Caco-2 (cell line): Measurements from ENCODE around the gene TMEM8B. TPM values are rescaled to one million over a fixed set of nuclear protein-coding genes. Genes with fewer than 3 reads are reported as not detected.

Source experiments
- BruUV-seq: library from RNA; stranded (reverse); fragments of 400-500 nt; replicated peaks from 2 replicates; lab custom pipeline; 2021; lab: Mats Ljungman, UMichigan
- CTCF ChIA-PET: fragments of 300-600 bp; sonication (Branson Sonifier 250); formaldehyde crosslinking; loops from one replicate; lab custom pipeline; 2022; ENCODE audit warnings: antibody characterized with exemption; lab: Charles Lee
- POLR2A ChIA-PET: fragments of 300-600 bp; sonication (Branson Sonifier 250); formaldehyde crosslinking; loops from one replicate; lab custom pipeline; 2022; ENCODE audit warnings: antibody characterized with exemption; lab: Charles Lee
- DNase-seq, 2 experiments: peaks; one replicate each; pipeline versions ENCODE4 v3.0.0 to v3.0.0-alpha.2; 2020 to 2022
- H3K27me3 ChIP-seq: replicated peaks from 2 replicates; pipeline ENCODE4 v1.6.0; 2011; ENCODE audit warnings: low read length; ENCODE audit not compliant: control insufficient read depth, insufficient read depth
- H3K36me3 ChIP-seq: 2 replicates; pipeline ENCODE4 v1.5.1; 2011; ENCODE audit warnings: low read length; ENCODE audit not compliant: control insufficient read depth, insufficient read depth
- H3K4me1 ChIP-seq: fragments of 250-450 bp; sonication (Bioruptor Pico); 2 replicates; pipeline ENCODE4 v1.5.1; 2020; ENCODE audit warnings: mild to moderate bottlenecking
- H3K4me3 ChIP-seq: 2 replicates; pipeline ENCODE4 v1.5.1; 2011; ENCODE audit warnings: low read depth, mild to moderate bottlenecking, control low read depth, low read length
- H3K9me3 ChIP-seq: fragments of 250-450 bp; sonication (Bioruptor Pico); 2 replicates; pipeline ENCODE4 v1.5.1; 2020; ENCODE audit warnings: mild to moderate bottlenecking, moderate library complexity
- H3K27ac Mint-ChIP-seq: one replicate; pipeline ENCODE4 v1.8.0; 2022; ENCODE audit warnings: mixed read lengths; ENCODE audit not compliant: unreplicated experiment
- H3K27me3 Mint-ChIP-seq: one replicate; pipeline ENCODE4 v1.8.0; 2022; ENCODE audit warnings: mixed read lengths; ENCODE audit not compliant: insufficient read depth, unreplicated experiment
- H3K36me3 Mint-ChIP-seq: one replicate; pipeline ENCODE4 v1.8.0; 2022; ENCODE audit warnings: mild to moderate bottlenecking, mixed read lengths; ENCODE audit not compliant: insufficient read depth, unreplicated experiment
- H3K4me1 Mint-ChIP-seq: one replicate; pipeline ENCODE4 v1.8.0; 2022; ENCODE audit warnings: low read depth, mixed read lengths; ENCODE audit not compliant: unreplicated experiment
- H3K4me3 Mint-ChIP-seq: one replicate; pipeline ENCODE4 v1.8.0; 2022; ENCODE audit warnings: mild to moderate bottlenecking, moderate library complexity, mixed read lengths; ENCODE audit not compliant: unreplicated experiment
- H3K9me3 Mint-ChIP-seq: one replicate; pipeline ENCODE4 v1.8.0; 2022; ENCODE audit warnings: mixed read lengths; ENCODE audit not compliant: unreplicated experiment
- CTCF ChIP-seq, 2 experiments: fragments of 200-600 bp in 1 of 2; IDR thresholded peaks; 1 replicate in 1 of 2; 2 replicates in 1 of 2; pipeline versions ENCODE4 v1.5.1 to v1.8.0; 2011 to 2022; ENCODE audit warnings: antibody characterized with exemption in 1 of 2, control low read depth in 1 of 2, inconsistent platforms in 1 of 2, low read depth in 1 of 2, low read length in 1 of 2, mild to moderate bottlenecking in 1 of 2, moderate library complexity in 1 of 2; ENCODE audit not compliant: insufficient read depth in 1 of 2, severe bottlenecking in 1 of 2, unreplicated experiment in 1 of 2
- intact Hi-C: fragments of 100-400 bp; cut with micrococcal nuclease; formaldehyde crosslinking; loops from one replicate; pipeline ENCODE4 v1.10.0; 2022; ENCODE audit not compliant: unreplicated experiment
- total RNA-seq: library from RNA; stranded (reverse); gene quantifications from 2 replicates; pipeline ENCODE4 v1.2.3, GENCODE V29; 2022

The TMEM8B gene
- total RNA-seq, 1 experiment from 2014 or later, result 4.9 TPM

- Mint-ChIP-seq H3K27ac (no peak overlapping the region), H3K9me3 (no peaks in the 10 kb centered on the region), H3K4me3 (no peak overlapping the region), H3K27me3 (no peaks in the 10 kb centered on the region), H3K4me1 (no peaks in the 10 kb centered on the region), H3K36me3 (no peaks in the 10 kb centered on the region)
- DNase-seq, result no peak
- H3K9me3 ChIP-seq, result no peaks in the 10 kb centered on the region
- no peak for TF ChIP-seq CTCF (IDR thresholded peaks at IDR 0.05; ENCODE audit: insufficient read depth in 1 of 2, low read depth in 1 of 2, low read length in 1 of 2, severe bottlenecking in 1 of 2, unreplicated experiment in 1 of 2)
- H3K4me1 ChIP-seq, result no peaks in the 10 kb centered on the region
- CTCF ChIA-PET, result interaction anchor here (1.2 to 1.3 kb wide), 2 partner anchors 12 to 31 kb away, joined by 4 read pairs; partner anchors contain the start of gene HINT2
- no peaks in the 10 kb centered on the region for H3K36me3 ChIP-seq
- intact Hi-C loops, result no loop called here
- no peak overlapping the region for H3K4me3 ChIP-seq
- no peaks in the 10 kb centered on the region for H3K27me3 ChIP-seq
- BruUV-seq, result no TSS peak
- POLR2A ChIA-PET, result no interaction called here
Measured at GRCh38 chr9:35783418-35783817, 45.6 kb upstream of the TMEM8B start.

- Mint-ChIP-seq H3K27ac (no peak overlapping the region), H3K9me3 (no peaks in the 10 kb centered on the region), H3K27me3 (no peaks in the 10 kb centered on the region), H3K4me1 (peaks cover 4% of the 10 kb centered on the region), H3K4me3 (no peak overlapping the region), H3K36me3 (no peaks in the 10 kb centered on the region)
- DNase-seq, result no peak
- intact Hi-C loops, result no loop called here
- Histone ChIP-seq H3K4me1 (peaks cover 8% of the 10 kb centered on the region; the same call in 1 of the 2 replicates), H3K4me3 (no peak overlapping the region), H3K36me3 (0 out of 2 replicates have a peak, but pooled peaks cover 1% of the 10 kb centered on the region), H3K27me3 (no peaks in the 10 kb centered on the region), H3K9me3 (no peaks in the 10 kb centered on the region)
- CTCF ChIA-PET, result interaction anchor here (0.7 to 2.5 kb wide), 20 partner anchors 9 to 234 kb away, joined by 3 to 95 read pairs (median 4); partner anchors contain the start of genes ARHGEF39, CCDC107, CREB3 and GBA2
- BruUV-seq, result no TSS peak
- TF ChIP-seq CTCF (IDR thresholded peaks at IDR 0.05; ENCODE audit: insufficient read depth in 1 of 2, low read depth in 1 of 2, low read length in 1 of 2, severe bottlenecking in 1 of 2, unreplicated experiment in 1 of 2), result no peak
- POLR2A ChIA-PET, result interaction anchor here (0.9 kb wide), 1 partner anchor 25 kb away, joined by 5 read pairs; no protein-coding TSS in a partner anchor
Measured at GRCh38 chr9:35789541-35789940, 39.5 kb upstream of the TMEM8B start.

- Histone ChIP-seq H3K4me1 (peaks cover 8% of the 10 kb centered on the region; the same call in 1 of the 2 replicates), H3K36me3 (0 out of 2 replicates have a peak, but pooled peaks cover 1% of the 10 kb centered on the region), H3K9me3 (no peaks in the 10 kb centered on the region), H3K27me3 (no peaks in the 10 kb centered on the region), H3K4me3 (no peak overlapping the region)
- Mint-ChIP-seq H3K27me3 (no peaks in the 10 kb centered on the region), H3K4me3 (no peak overlapping the region), H3K9me3 (no peaks in the 10 kb centered on the region), H3K4me1 (peaks cover 4% of the 10 kb centered on the region), H3K36me3 (no peaks in the 10 kb centered on the region), H3K27ac (no peak overlapping the region)
- CTCF ChIA-PET, result interaction anchor here (0.7 to 2.5 kb wide), 27 partner anchors 8 to 236 kb away, joined by 3 to 95 read pairs (median 4); partner anchors contain the start of genes ARHGEF39, CCDC107, CREB3 and FAM221B
- POLR2A ChIA-PET, result interaction anchor here (0.7 to 0.9 kb wide), 2 partner anchors 24 to 92 kb away, joined by 4 to 5 read pairs; no protein-coding TSS in a partner anchor
- intact Hi-C loops, result loop anchor here (1.0 kb wide), 3 partner anchors 23 to 92 kb away; no protein-coding TSS in a partner anchor
- BruUV-seq, result no TSS peak
- no peak for TF ChIP-seq CTCF (IDR thresholded peaks at IDR 0.05; ENCODE audit: insufficient read depth in 1 of 2, low read depth in 1 of 2, low read length in 1 of 2, severe bottlenecking in 1 of 2, unreplicated experiment in 1 of 2)
- DNase-seq, result no peak
Measured at GRCh38 chr9:35790025-35790384, 39.0 kb upstream of the TMEM8B start.
